ENCODE results near the gene OSBPL2. TPM values are rescaled to one million over a fixed set of nuclear protein-coding genes. Genes with fewer than 3 reads are reported as not detected.

The OSBPL2 gene
- total RNA-seq, 1 donor from 2014 or later: 21.1 TPM

- ATAC-seq: peak; percentile 11
These were observed 83.2 kb downstream of the OSBPL2 start for GRCh38 chr20:62321521-62321948.

GRCh38 chr20:62321975-62322374 lies 83.7 kb downstream of the OSBPL2 start:
- ATAC-seq: no peak
- no peak for DNase-seq (ENCODE audit: low spot score)

More at GRCh38 chr20:62321521-62321948, 83.2 kb downstream of the OSBPL2 start:
- DNase-seq (ENCODE audit: low spot score): no peak

DNA sequence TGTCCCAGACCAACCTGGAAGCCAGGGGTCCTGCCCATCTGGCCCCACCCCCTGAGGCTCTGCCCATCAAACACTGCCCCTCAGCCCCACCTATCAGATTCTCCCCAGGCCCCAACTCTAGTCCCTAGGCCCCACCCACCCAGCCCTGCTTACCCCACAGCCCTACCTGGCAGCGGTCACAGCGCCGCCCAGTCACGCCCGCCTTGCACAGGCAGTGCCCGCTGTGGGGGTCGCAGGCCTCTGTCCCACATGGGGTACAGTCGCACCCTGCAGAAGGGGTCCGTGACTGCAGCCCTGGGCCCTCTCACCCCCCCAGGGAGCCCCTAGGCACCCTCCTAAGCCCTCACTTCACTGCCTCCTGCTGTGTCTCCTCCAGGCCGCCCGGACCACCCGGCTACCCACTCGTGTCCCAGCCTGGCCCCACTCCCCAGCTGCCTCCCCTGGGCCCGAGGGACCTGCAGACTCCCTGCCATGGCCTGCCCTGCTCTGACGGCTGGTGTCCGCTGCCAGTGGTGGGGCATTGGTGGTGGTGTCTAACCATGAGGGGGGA lies 84.2 kb downstream of the OSBPL2 start:
- no peak for ATAC-seq
- DNase-seq (ENCODE audit: low spot score): no peak

DNA sequence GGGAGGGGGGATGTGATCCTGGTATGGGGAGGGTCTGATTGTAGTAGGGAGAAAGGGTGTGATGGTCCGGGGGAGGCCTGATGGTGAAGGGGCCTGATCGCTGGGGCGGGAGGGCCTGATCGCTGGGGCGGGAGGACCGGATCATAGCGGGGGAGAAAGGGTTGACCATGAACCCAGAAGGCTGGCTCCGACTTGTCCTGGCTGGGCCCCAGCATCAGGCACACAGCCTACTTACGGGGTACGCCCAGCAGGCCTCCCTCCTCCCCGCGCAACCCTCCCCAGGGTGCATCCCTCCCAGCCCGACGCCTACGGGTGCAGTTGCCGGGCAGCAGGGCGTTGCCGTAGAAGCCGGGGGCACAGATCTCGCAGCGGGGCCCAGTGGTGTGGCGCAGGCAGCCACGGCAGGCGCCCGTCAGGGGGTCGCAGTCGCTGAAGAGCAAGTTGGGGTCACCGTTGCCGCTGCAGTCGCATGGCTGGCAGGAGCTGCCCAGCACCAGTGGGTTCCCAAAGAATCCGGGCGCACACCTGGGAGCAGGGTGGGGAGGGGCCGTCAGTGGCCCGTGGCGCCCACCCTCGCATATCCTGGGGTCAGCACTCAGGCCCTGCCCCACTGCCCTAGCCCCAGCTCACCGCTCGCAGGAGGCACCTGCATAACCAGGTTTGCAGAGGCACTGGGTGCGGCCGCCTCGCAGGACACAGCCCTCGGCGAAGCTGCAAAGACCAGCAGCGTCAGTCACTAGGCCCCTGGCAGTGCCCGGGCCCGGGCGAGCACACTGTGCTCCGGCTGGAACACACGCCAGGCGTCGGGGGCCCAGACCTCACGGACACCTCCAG lies 85.0 kb downstream of the OSBPL2 start:
- ATAC-seq (no peak), DNase-seq (ENCODE audit: low spot score) (no peak)

DNA sequence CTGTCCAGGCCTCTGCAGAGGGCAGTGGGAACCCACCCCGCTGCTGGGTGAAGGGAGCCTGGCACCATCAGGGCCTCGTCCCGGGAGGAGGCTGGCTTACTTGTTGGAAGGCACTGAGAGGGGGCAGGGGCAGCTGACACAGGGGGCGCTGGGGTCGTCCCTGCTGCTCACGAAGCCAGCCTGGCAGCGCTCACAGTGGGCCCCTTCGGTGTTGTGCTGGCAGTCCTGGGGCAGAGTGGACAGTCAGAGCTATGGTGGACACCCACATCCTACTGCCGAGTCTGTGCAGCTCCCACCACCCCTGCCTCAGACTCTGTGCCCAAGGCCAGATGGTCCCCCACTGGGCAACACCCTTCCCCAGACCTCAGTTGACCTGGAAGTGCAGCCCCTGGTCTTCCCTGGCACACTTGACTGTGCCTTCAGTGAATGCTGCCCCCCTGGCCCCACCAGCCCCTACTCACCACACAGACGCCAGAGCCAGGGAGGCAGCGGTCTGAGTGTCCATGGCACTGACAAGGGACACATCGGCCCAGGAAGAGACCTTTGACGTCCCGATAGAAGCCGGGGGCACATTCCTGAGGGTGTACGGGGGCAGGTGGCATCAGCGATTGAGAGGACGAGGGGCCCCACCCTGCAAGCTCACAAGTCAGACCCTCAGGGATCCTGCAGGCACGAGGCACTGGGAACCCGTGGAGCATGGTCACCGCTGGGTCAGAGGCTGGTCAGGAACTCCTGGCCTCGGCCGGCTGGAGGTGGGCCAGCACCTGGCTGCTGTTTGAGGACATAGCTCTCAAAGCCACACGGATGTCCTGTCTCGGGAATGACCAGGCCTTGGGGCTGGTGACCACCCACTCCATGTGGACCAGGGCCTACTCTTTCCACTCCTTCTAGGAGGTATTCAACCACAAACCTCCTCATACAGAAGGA lies 85.9 kb downstream of the OSBPL2 start:
- peak; percentile 80 for DNase-seq (ENCODE audit: low spot score)
- ATAC-seq: peak; percentile 60

DNA sequence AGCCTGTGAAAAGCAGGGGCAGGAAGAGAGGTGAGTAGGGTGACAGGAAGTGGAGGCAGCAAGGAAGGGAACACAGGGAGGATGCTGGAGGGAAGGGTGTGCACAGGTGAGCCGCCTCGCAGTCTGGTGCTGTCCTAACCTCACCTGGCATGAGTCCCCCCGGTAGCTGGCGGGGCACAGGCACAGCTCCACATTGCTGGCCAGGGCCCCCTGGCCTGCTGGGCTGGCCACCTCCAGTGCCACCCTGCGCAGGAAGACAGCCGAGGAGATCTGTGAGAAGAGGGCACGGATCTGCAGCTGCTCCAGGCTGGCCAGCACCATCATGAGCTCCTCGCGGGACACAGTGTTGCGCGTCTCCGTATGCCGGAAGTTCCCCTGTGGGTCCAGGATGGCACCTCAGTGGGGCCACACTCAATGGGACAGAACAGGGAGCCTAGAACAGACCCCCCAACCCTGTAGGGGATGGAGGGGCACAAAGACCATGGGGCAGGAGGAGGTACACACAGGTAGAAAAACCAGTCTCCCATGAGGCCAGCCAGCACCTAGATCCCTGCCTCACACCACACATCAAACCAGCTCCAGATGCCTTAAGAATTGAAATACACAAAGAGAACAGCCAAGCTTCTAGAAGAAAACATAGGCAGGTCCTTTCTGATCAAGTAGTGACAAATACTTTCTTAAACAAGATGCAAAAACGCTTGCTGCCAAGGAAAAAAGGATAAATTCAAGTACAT lies 87.0 kb downstream of the OSBPL2 start:
- no peak for DNase-seq (ENCODE audit: low spot score)
- no peak for ATAC-seq

GRCh38 chr20:62326559-62326958 lies 88.2 kb downstream of the OSBPL2 start:
- ATAC-seq (no peak), DNase-seq (ENCODE audit: low spot score) (no peak)

DNA sequence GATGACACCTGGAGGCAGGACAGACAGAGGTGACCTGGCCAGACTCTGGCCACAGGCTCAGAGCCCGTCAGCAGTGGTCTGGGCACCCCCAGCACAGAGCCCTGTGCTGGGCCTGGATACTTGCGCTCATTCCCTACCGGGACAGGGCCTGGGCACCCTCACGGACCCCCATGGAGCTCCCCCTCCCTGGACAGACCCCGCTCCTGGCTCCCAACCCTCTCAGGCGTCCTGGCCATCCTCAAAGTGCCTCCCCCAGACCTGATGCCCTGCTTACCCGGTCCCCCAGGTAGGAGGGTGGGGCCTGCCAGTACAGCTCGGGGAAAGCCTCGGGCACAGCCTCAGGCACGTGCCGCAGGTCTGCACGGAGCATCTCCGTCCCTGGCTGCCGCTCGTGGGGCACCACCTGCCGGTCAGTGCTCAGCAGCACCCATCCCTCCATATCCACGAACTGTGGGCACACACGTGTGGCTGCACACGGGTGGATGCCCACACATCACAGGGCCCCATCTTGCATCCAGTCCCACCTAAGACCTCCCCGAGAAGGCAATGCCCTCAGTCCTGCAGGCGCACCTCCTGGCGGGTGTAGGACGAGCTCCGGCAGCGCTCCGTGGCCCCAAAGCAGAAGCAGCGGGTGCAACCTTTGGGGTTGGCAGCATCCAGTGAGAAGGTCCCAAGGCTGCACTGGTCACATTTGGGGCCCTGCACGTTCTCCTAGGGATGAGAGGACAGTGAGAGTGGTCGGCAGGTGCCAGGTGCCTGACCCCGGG lies 88.8 kb downstream of the OSBPL2 start:
- ATAC-seq: no peak
- DNase-seq (ENCODE audit: low spot score): no peak

DNA sequence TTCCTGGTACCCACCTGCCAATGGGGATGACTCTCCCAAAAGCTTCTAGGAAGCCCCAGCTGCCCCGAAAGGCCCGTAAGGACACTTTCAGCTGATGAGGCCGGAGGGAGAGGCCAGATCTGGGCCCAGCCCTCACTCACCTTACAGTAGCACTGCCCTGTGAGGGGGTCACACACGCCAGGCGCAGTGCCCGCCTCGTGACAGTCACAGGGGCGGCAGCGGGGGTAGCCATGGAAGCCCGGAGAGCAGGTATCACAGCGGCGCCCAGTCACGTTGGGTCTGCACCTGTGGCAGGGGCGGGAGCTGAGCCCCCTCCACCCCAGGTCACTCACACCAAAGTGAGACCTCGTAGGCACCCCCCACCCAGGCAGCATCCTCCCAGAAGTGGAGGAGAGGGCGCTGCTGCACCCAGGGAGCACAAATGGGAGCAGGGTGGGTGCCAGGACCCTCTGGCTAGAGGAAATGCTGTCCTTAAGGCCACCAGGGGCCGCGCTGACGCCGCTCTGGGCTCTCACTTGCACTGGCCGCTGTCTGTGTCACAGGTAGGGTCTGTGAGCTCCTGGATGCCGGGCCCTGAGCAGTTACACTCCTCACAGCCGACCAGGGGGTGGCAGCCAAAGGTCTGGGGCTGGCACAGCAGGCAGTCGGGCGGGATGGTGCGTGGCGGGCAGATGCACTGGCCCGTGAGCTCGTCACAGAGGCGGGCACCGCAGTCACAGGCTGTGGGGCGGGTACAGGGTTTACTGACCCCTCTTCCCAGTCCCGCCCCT lies 89.6 kb downstream of the OSBPL2 start:
- DNase-seq (ENCODE audit: low spot score) (no peak), ATAC-seq (no peak)

- DNase-seq (ENCODE audit: low spot score) (no peak), ATAC-seq (no peak)
These were observed 90.5 kb downstream of the OSBPL2 start for GRCh38 chr20:62328684-62329388.

DNA sequence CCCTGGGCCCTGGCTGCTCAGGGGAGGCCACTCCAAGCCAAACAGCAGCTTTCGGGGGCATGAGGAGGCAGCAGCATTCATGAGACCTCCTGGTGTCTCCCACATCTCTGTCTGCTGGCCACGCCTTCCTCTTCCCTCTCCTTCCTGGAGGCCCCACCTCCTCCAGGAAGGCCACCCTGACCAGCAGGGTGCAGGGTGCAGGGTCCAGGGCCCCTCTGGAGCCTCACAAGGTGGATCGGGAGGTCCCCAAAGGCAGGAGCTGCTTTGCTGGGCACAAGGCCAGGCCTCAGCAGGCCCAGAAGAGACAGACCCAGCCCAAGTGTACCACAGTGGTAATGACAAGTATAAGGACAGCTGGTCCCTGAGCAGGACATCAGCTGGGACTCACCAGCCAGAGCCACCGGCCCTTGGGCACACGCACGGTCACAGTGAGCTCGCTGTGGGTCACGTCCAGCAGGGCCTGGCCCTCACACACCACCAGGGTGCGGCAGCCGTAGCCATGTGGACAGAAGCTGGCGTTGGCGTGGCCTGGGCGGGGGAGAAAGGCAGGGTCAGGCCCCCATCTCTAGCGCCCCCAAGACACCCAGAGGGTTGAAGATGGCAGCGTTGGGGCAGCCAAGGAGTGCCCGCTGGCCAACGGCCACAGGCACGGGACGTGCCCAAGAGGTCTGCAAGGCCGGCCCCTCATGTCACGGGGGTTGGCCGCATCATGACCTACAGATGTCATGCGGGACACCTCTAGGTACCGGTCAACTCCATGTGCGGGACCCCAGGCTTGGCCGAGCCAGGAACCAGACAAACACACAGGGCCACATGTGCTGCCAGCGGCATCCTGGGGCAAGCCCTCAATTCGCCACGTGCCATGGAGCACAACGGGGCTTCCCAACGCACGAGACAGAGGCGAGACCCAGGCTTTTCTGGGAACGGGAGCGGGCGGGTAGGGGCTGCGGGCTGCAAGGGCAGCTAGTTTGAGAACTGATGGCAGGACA lies 91.4 kb downstream of the OSBPL2 start:
- DNase-seq (ENCODE audit: low spot score) (no peak), ATAC-seq (no peak)

- ATAC-seq (no peak), DNase-seq (ENCODE audit: low spot score) (no peak)
These were observed 92.4 kb downstream of the OSBPL2 start for GRCh38 chr20:62330576-62331317.

DNA sequence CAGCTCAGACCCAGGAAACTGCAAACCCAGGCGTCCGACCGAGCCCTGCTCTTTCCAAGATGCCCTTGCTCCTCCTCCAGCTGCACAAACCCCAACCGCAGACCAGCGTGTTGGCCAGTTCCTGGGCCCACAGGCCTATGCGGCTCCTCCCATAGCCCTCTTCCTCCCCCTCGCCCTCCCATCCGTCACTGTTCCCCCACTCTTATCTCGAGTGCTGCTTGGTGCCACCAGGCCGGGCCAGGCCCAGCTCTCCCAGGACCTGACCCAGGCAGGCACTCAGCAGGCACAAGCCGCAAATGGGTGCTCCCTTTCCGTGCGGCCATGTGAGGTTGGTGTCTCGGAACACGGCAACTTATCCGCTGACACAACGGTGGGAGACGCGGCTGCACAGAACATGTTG lies 93.0 kb downstream of the OSBPL2 start:
- DNase-seq (ENCODE audit: low spot score): no peak
- ATAC-seq: no peak

GRCh38 chr20:62332421-62332820 lies 94.1 kb downstream of the OSBPL2 start:
- DNase-seq (ENCODE audit: low spot score) (no peak), ATAC-seq (no peak)

DNA sequence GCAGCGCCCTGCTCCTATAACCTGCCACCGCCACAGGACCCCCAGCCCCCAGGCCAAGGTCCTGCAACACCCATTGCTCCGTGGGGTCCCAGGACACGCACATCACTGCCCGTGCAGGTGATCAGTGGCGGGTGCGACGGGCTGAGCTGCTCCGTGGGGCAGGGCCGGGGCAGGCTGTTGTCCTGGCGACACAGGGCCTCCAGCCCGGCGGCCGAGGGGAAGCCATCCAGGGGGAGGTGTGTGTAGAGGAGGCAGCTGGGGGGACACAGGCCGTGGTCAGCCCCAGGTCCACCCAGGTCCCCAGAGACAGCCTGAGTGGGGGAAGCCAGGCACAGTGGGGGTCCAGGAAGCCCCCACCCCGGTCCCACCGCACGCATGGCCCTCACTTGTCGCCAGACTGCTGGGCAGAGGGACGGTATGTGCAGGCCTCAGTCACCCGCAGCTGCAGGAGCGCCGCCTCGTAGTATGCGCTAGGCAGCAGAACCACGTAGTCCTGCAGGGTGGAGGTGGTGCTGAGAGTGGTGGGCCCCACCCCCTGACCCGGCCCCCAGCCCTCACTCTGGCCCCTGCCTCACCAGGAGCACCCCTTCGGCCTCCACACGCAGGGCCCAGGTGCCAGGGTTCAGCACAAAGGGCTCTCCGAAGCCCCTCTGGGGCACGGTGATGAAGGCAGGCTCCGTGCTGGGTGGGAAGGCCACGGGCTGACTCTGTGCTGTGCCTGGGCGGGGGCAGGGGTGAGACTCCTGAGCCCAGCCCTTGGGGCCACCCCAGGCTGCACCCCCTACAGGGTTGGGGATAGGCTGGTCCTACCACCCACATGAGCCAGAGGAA lies 94.9 kb downstream of the OSBPL2 start:
- DNase-seq (ENCODE audit: low spot score) (no peak), ATAC-seq (no peak)
